GM18511 (cell line): ENCODE data around the gene WDR48.

Experiments
- ATAC-seq: cut with Tn5 transposase; IDR thresholded peaks from one replicate; pipeline ENCODE4 v1.9.1; 2021; ENCODE audit warnings: mild to moderate bottlenecking, moderate library complexity; ENCODE audit not compliant: unreplicated experiment

The WDR48 gene

DNA sequence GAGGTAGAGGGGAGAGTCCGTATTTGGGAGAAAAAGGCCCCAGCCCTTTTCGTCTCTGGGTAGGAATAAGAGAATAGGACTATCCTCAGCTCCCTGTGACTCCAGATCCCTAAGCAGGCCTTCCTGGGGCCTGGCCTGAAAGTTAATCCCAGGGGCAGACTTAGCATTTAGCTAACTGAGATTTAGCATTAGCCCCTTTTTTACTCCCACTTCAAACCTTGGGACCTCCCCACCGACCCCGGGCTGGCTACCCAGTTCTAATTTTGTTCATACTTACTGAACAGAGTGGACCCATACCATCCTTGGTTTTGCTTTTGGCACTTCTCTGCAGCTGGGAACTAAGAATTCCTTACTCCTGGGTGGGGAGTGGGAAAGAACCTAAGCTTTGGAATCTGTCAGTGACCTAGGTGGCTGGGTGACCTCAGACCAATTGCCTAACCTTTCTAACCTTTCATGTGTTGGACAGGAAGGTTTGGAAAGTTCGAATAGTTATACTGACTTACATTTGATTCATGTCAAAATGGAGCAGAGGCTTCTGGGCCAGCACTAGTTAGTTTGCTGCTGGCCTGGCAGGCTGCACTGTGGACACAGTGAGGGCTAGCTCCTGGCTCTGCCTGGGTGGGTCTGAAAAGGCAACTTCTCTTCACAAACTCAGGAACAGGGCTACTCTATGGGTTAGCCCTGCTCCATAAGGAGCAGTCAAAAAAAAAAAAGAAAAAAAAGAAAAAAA lies 67.3 kb downstream of the WDR48 start:
- no peak for ATAC-seq

DNA sequence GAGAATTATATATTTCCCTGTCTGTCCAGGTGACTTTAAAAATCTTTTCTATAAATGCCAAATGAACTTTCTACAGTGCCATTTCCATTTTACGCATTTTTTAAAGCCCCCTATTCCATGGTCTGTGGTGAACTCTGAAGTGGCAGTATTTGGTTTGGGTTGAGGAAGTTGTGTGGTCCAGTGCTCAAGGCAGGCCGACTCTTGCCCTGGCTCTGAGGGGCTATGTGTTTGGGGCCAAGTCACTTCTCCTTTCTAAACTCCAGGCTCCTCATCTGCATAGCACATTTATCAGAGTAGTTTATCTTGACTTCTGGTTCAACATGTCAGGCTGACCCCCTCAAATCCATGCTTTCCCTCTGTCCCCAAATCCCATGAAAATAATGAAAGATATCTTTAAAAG lies 69.8 kb downstream of the WDR48 start:
- ATAC-seq = no peak

DNA sequence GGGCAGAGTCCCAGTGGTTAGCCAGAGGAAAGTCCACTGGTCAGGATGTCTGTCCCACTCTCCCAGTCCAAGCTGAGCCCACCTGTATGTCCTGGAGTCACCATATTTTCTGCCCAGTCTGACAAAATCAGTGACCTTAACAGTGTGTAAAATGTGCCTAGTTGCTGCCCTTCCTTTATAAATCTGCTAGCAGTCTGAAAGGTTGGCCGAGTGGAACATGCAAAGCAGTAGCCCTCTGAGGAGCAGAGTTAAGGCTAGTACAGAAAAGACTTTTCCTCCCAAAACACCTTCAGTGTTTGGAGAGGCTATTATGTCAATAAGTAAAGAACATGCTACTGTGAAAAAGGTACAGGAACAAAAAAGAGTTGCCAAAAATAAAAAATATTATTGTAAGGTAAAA lies 71.0 kb downstream of the WDR48 start:
- ATAC-seq = peak; percentile 75

DNA sequence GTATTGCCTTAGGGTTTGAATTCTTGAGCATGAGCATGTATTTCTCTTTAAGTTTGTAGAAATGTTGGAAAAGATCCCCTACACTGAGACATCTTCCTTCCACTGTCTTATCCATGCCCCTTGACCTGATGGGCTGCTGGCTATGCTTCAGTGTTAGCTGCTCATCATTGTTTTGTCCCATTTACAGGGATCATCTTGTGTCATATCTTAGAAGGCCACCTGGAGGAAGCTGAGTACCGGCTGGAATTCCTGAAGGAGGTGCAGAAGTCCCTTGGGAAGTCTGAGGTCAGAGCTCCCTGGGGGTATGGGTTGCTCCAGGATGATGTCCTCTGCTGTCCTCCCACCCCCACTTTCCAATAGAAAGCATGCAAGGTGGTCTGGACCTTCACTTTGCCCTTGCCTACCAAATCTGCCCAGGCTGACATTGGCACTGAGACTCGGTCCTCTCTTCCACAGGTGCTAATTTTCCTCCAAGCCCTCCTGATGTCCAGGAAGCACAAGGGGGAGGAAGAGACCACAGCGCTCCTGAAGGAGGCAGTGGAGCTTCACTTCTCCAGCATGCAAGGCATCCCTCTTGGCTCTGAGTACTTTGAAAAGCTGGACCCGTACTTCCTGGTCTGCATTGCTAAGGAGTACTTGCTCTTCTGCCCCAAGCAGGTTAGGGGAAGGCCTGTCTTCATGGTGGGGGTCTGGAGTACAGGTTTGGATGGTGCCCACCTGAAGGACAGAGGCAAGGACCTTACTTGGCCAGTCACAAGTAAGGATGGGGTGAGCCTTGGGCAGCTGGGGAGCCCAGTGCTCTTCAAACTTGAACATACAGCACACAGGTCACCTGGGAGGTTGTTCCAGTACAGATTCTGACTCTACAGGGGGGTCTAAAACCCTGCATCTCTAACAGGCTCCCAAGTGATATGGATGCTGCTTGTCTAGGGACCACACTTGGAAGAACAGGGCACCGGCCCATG lies 73.3 kb downstream of the WDR48 start:
- ATAC-seq = no peak

DNA sequence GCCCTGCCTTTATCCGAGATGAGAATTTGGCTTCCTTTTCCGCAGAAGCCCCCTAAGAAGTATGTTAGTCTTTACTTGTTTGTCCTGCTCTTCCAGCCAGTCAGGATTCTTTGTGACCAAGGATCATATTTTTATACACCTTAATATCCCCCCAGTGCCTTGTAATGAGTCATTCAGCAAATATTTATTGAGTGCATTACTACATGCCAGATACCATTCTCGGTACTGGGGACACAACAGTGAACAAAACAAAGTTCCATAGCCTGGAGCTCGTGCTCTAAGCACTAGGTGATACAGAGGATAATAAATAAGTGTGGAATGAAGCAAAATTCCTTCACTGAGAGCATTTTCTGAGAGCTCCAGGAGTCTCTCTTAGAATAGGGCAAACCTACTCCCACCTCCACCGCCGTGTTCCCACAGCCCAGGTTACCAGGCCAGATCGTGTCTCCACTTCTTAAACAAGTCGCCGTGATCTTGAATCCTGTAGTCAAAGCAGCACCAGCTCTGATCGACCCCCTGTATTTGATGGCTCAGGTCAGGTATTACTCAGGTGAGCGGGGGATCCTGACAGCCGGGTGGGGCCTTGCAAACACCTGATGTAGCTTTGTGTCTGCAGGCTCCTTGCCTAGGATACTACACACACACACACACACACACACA lies 74.2 kb downstream of the WDR48 start:
- no peak for ATAC-seq

DNA sequence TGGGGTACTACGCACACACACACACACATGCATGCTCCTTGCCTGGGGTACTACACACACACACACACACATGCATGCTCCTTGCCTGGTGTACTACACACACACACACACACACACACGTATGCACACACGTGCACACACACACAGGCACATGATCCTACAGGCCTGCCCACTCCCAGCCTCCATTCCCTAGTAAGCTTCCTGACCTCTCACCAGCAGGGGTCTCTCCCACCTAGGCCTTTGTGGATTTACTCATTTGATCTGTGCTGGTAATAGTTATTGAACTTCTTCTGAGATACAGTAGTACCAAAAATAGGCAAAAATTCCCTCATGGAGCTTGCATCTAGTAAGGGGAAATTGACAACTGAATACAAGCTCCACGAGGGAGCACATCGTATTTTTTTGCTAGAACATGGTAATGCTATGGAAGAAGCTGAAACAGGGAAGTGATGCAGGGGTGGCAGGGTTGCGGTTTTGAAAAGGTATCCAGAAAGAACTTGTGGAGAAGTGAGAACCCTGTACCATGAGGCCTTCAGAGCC lies 74.8 kb downstream of the WDR48 start:
- ATAC-seq = no peak

DNA sequence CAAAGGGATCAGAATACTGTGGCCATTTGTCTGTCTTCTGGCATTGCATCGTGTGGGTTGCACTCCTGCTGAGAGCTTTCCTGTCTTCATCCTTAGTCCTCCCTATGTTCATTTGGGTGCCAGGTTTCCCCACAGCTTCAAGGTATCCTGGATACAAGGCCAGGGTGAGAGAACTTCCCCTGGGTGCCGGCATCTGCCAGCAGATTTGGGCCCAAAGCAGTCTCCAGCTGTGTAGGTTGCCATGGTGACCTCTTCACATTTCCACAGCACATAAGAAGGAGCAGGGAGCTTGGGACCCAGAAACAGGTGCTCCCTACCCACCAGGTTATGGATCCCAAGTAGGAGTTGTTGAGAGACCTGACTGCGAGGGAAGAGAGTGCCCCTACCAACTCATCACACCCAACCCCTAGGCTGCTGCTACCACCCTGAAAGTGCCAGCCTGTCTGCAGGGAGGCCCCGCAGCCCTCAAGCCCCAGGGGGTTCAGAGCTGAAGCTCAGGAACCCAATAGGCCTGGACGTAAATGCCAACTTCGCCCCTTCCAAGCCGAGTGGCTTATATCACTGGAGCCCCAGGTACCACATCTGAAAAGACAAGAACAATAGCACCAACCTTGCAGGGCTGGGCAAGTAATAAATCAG lies 75.6 kb downstream of the WDR48 start:
- ATAC-seq = no peak

DNA sequence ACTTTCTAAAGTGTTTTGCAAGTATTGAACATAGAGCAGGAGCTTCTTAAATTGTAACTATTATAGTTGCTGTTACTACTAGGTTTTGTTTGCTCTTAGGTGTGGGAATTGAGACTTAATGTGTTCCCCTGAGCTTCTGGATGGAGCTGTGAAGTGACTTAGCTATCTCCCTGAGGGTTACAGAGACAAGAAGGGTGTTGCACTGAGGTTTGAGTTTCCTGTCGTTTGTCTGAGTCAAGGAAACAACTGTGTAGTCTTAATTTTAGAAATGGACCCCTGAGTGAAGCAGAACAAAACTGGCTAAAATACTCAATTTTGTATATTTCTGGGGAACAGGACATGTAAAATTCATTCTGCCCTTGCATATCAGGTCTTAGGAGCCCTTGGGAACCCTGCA lies 76.1 kb downstream of the WDR48 start:
- no peak for ATAC-seq

DNA sequence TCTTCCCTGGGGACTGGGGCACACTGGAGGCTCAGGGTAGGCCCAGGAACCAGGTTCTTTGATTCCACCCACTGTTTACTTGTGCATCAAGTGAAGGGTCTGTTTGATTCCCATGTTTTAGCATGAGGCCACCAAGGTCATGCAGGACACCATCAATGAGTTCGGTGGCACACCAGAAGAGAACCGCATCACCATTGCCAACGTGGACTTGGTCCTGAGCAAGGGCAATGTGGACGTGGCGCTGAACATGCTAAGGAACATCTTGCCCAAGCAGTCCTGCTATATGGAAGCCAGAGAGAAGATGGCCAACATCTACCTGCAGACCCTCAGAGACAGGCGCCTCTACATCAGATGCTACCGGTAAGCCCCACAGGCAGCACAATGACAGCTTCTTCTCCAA lies 77.1 kb downstream of the WDR48 start:
- ATAC-seq = no peak

DNA sequence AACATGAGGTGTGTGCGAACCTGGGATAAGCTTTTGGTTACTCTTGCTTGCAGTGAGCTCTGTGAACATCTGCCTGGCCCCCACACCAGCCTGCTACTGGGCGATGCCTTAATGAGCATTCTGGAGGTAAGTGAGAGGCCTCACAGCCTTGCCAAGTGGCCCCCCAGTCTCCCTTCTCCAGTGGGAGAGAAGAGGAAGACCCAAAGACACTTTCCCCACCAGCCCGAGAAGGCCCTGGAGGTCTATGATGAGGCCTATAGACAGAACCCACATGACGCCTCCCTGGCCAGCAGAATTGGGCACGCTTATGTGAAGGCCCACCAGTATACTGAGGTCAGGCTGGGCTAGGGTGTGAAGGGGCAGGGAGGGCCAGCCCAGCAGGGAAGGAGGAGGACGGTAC lies 78.2 kb downstream of the WDR48 start:
- ATAC-seq = no peak

DNA sequence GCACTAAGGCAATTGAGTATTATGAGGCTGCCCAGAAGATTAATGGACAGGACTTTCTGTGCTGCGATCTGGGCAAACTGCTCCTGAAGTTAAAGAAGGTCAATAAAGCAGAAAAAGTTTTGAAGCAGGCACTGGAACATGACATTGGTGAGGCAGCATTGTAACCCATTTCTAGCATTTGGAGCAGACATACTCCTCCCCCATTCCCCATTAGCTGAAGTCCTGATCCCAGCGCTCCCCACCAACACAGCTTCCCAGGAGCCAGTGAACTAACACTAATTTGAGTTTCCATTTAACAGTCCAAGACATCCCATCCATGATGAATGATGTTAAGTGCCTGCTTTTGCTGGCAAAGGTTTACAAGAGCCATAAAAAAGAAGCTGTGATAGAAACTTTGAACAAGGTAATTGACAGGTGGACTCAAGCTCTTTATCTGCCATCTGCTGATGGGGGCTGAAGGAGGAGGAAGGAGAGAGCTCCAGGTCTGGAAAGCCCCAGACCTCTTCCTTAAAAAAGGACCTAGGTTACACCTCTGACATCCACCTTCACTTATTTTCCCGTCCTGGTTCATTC lies 79.0 kb downstream of the WDR48 start:
- ATAC-seq = no peak

DNA sequence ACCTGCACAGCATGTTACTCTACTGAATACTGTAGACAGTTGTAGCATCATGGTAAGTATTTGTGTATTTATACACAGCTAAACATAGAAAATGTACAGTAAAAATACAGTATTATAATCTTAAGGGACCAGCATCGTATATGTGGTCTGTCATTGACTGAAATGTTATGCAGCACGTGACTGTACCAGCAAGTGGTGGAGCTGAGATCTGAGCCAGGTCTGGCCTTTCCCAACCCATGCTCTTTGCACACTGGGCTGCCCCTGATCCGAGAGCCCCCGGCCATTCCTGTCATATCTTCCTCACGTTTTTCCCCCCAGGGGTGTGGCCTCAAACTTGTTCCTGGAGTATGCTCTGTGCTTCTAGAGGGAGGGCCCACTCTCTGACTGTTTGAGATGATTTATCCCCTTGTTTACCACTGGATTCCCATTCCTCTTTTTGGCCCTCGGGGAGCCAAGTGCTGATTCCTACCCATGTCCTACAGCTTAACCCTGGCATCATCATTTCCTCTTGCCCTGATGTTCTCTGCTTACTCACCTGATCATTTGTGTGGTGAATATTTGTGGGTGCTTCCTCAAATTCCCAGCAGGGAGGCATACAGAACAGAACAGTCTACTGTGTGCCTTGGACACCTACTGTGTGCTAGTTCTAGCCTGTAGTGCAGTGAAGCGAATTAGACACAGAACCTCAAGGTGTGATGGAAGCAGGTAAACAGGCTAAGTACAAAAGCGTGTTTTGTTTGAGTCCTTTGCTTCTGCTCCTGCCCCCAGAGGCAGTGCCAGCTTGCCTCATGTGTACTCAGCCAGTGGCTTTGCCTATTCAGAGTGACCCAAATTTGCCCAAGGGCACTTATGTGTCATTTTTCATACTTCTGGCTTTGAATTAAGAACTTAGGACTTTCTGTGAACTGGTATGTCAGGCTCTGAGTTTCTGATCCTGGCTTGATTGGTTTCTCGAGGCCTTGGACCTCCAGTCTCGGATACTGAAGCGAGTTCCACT lies 80.6 kb downstream of the WDR48 start:
- no peak for ATAC-seq

DNA sequence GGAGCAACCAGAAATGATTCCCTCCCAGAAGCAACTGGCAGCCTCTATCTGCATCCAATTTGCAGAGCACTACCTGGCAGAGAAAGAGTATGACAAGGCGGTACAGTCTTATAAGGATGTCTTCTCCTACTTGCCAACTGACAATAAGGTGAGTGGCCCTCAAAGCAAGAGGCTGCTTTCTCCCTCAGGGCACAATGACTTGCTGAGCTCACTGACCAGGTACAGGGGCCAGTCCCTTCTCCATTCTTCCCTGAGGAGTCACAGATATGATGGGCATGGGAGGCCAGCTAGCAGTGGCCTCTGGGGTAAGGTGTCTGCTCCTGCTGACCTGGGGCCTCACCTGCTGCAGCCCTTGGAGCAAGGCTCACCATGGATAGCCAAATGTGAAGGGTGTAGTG lies 81.3 kb downstream of the WDR48 start:
- no peak for ATAC-seq

DNA sequence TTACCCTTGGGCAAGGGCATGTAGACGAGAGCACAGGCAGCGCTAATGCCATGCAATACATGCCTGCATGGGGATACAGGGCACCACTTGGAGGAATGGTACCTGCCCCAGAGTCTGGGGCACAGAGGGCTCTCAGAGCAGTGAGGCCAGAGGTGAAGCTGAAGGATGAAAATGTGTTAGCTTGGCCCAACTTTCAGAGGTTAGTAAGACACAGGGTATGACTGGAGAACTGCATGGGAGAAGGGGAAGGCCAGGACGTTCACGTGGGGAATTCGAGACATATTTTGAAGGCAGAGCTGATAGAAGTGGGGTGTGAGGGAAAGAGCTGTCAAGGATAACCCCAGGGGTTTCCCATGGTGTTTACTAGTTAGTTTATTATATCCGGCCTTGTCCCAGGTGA lies 82.0 kb downstream of the WDR48 start:
- no peak for ATAC-seq

DNA sequence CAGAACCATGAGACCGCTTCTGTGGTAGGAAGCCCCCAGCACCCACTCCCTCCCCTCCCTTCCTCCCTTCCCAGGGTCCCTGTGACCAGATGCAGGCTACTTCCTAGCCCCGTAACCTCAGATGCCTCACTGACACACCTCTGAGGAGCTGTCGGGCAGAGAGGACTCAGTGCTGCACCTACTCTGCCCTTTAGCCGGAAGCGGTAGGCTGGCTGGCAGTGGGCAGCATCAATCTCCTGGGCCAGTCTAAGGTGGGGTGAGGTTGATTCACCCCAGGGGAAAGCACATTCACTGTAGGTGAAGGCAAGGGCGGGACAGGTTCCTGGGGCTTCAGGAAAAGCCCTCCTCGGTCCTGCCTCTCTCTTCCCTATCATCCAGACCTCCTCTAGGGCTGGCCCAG lies 82.5 kb downstream of the WDR48 start:
- ATAC-seq = no peak

DNA sequence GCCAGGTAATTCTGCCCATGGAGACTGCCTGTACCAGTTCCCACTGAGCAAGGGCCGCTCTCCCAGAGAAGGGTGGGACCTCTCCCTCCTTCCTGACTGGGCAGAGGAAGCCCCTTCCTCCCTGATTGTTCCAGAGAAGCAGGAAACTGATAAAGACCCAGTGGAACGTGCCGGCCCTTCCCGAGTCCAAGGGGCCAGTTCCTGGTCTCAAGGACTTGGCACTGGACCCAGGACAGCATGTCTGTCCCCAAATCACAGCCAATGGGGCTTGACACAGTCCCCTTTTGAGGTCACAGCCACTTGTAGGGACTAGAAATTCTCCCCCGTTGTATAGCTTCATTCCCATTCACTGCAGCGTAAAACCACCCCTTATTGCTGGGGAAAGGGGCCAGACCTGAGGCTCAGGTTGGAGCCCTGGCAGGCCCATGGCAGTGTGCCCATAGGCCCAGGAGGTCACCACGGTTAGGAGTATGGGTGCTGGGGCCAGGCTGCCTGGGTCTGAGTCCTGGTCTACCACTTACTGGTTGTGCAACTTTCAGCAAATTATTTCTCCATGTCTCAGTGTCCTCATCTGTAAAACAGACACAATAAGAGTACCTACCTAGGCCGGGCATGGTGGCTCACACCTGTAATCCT lies 83.5 kb downstream of the WDR48 start:
- no peak for ATAC-seq

DNA sequence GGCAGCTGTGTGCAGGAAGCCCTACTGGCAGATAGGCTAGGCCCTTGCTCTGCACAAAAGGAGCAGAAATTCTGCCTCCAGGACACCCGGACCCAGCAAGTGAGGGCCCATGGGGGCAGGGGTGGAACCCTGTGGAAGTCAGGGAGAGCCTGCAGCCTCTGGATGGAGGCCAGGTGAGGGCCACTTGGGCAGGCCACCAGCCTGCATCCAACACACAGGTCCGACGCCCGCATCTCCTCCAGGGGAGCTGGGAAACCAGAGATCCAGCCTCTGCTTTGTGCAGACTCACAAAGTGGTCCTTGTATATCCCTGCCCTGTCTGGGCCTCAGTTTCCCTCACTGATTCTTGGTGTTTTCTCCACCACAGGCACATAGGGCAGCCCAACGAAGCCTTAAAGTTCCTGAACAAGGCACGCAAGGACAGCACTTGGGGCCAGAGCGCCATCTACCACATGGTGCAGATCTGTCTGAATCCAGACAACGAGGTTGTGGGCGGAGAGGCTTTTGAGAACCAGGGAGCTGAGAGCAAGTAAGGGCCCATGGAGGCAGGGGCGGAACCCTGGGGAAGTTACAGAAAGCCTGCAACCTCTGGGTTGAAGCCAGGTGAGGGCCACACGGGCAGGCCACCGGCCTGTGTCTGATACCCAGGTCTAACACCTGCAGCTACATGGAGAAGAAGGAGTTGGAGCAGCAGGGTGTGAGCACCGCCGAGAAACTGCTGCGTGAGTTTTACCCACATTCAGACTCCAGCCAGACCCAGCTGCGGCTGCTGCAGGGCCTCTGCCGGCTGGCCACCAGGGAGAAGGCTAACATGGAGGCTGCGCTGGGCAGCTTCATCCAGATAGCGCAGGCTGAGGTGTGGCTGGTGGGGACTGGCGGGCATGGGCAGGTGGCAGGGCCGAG lies 85.0 kb downstream of the WDR48 start:
- ATAC-seq = no peak

DNA sequence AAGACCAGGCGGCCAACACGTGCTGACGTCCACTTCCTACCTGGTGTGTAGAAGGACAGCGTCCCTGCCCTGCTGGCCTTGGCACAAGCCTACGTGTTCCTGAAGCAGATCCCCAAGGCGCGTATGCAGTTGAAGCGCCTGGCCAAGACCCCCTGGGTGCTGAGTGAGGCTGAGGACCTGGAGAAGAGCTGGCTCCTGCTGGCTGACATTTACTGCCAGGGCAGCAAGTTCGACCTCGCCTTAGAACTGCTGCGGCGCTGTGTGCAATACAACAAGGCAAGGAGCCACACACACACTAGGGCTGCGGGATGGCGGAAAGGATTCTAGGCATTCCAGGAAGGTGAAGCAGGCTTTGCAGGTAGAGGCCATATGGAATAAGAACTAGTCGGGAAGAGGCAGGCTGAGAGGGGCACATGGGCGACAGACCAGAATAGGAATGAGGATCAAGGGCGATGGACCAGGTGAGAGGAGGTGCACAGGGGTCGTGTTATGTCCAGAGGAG lies 85.7 kb downstream of the WDR48 start:
- no peak for ATAC-seq
